HL-60 (cell line): Measurements from ENCODE around the gene MRPL30.

ENCODE experiments used
- DNase-seq, 2 experiments: peaks; one replicate each; pipeline ENCODE4 v3.0.0-alpha.2; 2010 to 2020; ENCODE audit warnings: low read depth in 1 of 2, low spot score in 1 of 2
- H3K27ac ChIP-seq: fragments of 250-450 bp; sonication (Bioruptor Pico); replicated peaks from 2 replicates; pipeline ENCODE4 v1.5.1; 2020; ENCODE audit warnings: mild to moderate bottlenecking, moderate library complexity
- H3K27me3 ChIP-seq: fragments of 250-450 bp; sonication (Bioruptor Pico); 2 replicates; pipeline ENCODE4 v1.5.1; 2021; ENCODE audit warnings: mild to moderate bottlenecking, moderate library complexity; ENCODE audit not compliant: insufficient read depth, poor library complexity, severe bottlenecking
- H3K4me3 ChIP-seq: replicated peaks from 2 replicates; pipeline ENCODE4 v1.5.1; 2011; ENCODE audit warnings: mild to moderate bottlenecking, control low read depth, low read length; ENCODE audit not compliant: insufficient read depth
- CTCF ChIP-seq: IDR thresholded peaks from one replicate; pipeline ENCODE4 v1.5.1; 2011; ENCODE audit warnings: low read length, control low read depth, inconsistent platforms; ENCODE audit not compliant: insufficient read depth
- GABPA ChIP-seq: IDR thresholded peaks from 2 replicates; pipeline ENCODE4 v1.6.1; 2012; ENCODE audit warnings: low read depth
- POLR2AphosphoS5 ChIP-seq: IDR thresholded peaks from 2 replicates; pipeline ENCODE4 v1.6.1; 2012; ENCODE audit warnings: low read depth
- REST ChIP-seq: IDR thresholded peaks from 2 replicates; pipeline ENCODE4 v1.6.1; 2012; ENCODE audit warnings: low read depth; ENCODE audit not compliant: insufficient replicate concordance
- SPI1 ChIP-seq: IDR thresholded peaks from 2 replicates; pipeline ENCODE4 v1.6.1; 2012; ENCODE audit warnings: low read depth, mild to moderate bottlenecking, borderline replicate concordance

MRPL30 gene

GRCh38 chr2:99140860-99141109 lies 40.2 kb upstream of the MRPL30 start:
- Histone ChIP-seq H3K27ac (peak overlapping the region; percentile 57), H3K27me3 (no peaks in the 10 kb centered on the region), H3K4me3 (peak overlapping the region; percentile 99)
- DNase-seq, result no peak
- TF ChIP-seq POLR2AphosphoS5 (no peak), SPI1 (no peak), CTCF (no peak), GABPA (no peak), REST (no peak)

GRCh38 chr2:99141110-99142108 lies 39.6 kb upstream of the MRPL30 start, which contains the start of gene C2orf15:
TSS of gene C2orf15 (plus strand) at chr2:99141707. CDS start at chr2:99150559, 8,852 bp downstream.
- peak; percentile 78 to 94 for DNase-seq

More at GRCh38 chr2:99141110-99142108, 39.6 kb upstream of the MRPL30 start, which contains the start of gene C2orf15:
- Histone ChIP-seq H3K27ac (peak within 1 kb of the TSS; percentile 57), H3K4me3 (peak within 1 kb of the TSS; percentile 99), H3K27me3 (no peaks in the 10 kb centered on the region)
- no peak for TF ChIP-seq CTCF
- no peak; the same call in 1 of the 2 replicates for TF ChIP-seq POLR2AphosphoS5
- no peak for TF ChIP-seq GABPA
- TF ChIP-seq REST, result no peak
- 0 out of 2 replicates have a peak, but pooled peaks have one; percentile 1 for TF ChIP-seq SPI1
